GM19035 (cell line): ENCODE measurements around the gene URGCP.
"Not testable (repeated sequence)": the region's sequence is repeated elsewhere in the genome, so short reads cannot be mapped to it uniquely, and the experiment has no call there.

Experiments used
- ATAC-seq: cut with Tn5 transposase; IDR thresholded peaks from one replicate; pipeline ENCODE4 v1.9.1; 2021; ENCODE audit not compliant: unreplicated experiment

Gene URGCP

GRCh38 chr7:43834463-43835251 lies 71.7 kb downstream of the URGCP start:
- no peak for ATAC-seq

- not testable (repeated sequence) for ATAC-seq
These were observed 75.5 kb downstream of the URGCP start for GRCh38 chr7:43830917-43831316.
